HepG2 (cell line): Measurements from ENCODE around the gene THEM5.

ENCODE experiments used
- HNRNPK ChIP-seq: fragments of 200-400 bp; formaldehyde crosslinking; IDR thresholded peaks from 2 replicates; pipeline ENCODE4 v1.6.1; 2018; ENCODE audit warnings: low read length, low read depth, moderate library complexity, mild to moderate bottlenecking; ENCODE audit not compliant: poor library complexity, severe bottlenecking
- NFE2L1 ChIP-seq: sonication (generic); formaldehyde crosslinking; IDR thresholded peaks from 2 replicates; pipeline ENCODE4 v1.4.0; 2020; ENCODE audit warnings: missing genetic modification reagents, mild to moderate bottlenecking, borderline replicate concordance
- PRPF4 ChIP-seq: fragments of 200-400 bp; formaldehyde crosslinking; IDR thresholded peaks from 2 replicates; pipeline ENCODE4 v1.6.1; 2016; ENCODE audit warnings: low read length, low read depth; ENCODE audit not compliant: poor library complexity, severe bottlenecking
- SMAD3 ChIP-seq: sonication (generic); formaldehyde crosslinking; IDR thresholded peaks from 2 replicates; pipeline ENCODE4 v1.4.0; 2020; ENCODE audit warnings: missing genetic modification reagents
- SP2 ChIP-seq: sonication (generic); formaldehyde crosslinking; IDR thresholded peaks from 2 replicates; pipeline ENCODE4 v1.5.1; 2020; ENCODE audit warnings: mild to moderate bottlenecking, missing genetic modification reagents
- SRY ChIP-seq: sonication (generic); formaldehyde crosslinking; IDR thresholded peaks from 2 replicates; pipeline ENCODE4 v1.8.0; 2022; ENCODE audit warnings: mild to moderate bottlenecking, missing genetic modification reagents
- XRCC5 ChIP-seq: fragments of 200-400 bp; formaldehyde crosslinking; optimal IDR thresholded peaks from 2 replicates; pipeline ENCODE3; 2017; ENCODE audit warnings: mild to moderate bottlenecking, low read length
- ZNF446 ChIP-seq: sonication (generic); formaldehyde crosslinking; IDR thresholded peaks from 2 replicates; pipeline ENCODE4 v1.5.0; 2020; ENCODE audit warnings: mild to moderate bottlenecking, missing genetic modification reagents
- TF ChIP-seq, protein P1 (sequence below): sonication (generic); formaldehyde crosslinking; IDR thresholded peaks from 2 replicates; pipeline ENCODE4 v1.5.0; 2020; ENCODE audit warnings: mild to moderate bottlenecking, missing genetic modification reagents, moderate library complexity
- TF ChIP-seq, protein P2 (sequence below): sonication (generic); formaldehyde crosslinking; IDR thresholded peaks from 2 replicates; pipeline ENCODE4 v1.5.1; 2020; ENCODE audit warnings: mild to moderate bottlenecking, missing genetic modification reagents, borderline replicate concordance

DNA sequence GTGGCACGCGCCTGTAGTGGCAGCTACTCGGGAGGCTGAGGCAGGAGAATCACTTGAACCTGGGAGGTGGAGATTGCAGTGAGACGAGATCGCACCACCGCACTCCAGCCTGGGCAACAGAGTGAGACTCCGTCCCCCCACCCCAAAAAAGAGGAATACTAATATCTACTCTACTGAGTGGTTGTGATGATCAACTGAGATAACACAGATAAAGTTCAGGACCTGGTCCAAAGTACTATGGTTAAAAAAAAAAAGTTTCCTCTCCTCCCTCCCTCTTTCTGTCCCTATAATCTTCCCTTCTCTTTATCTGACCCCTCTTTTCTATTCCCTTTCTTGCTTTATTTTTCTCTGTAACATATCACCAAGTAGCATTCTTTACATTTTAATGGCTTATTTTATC is 17.9 kb downstream of the THEM5 start:
- TF ChIP-seq SP2 (CRISPR knock-in tag) (no peak), NFE2L1 (CRISPR knock-in tag) (no peak), ZNF446 (no peak), SMAD3 (CRISPR knock-in tag) (no peak), XRCC5 (no peak), HNRNPK (no peak), PRPF4 (no peak), SRY (CRISPR knock-in tag) (no peak)
- TF ChIP-seq, protein P1, sequence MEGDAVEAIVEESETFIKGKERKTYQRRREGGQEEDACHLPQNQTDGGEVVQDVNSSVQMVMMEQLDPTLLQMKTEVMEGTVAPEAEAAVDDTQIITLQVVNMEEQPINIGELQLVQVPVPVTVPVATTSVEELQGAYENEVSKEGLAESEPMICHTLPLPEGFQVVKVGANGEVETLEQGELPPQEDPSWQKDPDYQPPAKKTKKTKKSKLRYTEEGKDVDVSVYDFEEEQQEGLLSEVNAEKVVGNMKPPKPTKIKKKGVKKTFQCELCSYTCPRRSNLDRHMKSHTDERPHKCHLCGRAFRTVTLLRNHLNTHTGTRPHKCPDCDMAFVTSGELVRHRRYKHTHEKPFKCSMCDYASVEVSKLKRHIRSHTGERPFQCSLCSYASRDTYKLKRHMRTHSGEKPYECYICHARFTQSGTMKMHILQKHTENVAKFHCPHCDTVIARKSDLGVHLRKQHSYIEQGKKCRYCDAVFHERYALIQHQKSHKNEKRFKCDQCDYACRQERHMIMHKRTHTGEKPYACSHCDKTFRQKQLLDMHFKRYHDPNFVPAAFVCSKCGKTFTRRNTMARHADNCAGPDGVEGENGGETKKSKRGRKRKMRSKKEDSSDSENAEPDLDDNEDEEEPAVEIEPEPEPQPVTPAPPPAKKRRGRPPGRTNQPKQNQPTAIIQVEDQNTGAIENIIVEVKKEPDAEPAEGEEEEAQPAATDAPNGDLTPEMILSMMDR, result no peak
- TF ChIP-seq, protein P2, sequence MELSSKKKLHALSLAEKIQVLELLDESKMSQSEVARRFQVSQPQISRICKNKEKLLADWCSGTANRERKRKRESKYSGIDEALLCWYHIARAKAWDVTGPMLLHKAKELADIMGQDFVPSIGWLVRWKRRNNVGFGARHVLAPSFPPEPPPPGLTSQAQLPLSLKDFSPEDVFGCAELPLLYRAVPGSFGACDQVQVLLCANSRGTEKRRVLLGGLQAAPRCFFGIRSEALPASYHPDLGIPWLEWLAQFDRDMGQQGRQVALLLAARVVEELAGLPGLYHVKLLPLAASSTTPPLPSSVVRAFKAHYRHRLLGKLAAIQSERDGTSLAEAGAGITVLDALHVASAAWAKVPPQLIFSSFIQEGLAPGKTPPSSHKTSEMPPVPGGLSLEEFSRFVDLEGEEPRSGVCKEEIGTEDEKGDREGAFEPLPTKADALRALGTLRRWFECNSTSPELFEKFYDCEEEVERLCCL (CRISPR knock-in tag), result no peak
